ENCODE measurements around the gene CALML3.

DNA sequence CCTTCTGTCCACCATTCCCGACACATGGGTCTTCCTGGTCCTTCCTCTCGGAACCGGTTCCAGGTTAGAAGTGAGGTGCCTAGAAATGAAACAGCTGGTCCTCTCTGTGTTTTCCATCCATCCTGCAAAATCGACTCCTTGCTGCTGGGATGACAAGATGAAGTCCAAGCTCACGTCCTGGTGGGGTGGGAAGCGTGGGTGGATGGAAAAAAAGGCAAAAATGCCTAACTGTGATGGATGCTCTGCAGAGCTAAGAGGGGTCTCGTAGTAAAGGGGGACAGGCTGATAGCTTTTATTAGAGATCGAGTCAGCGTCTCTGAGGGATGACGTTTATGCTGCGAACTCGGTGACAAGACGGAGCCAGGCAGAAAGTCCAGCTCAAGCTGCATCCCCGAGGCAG lies 39.5 kb upstream of the CALML3 start:
- TF ChIP-seq EZH2 (IDR thresholded peaks at IDR 0.05; ENCODE audit: low read length, missing control alignments), result no peak
- TF ChIP-seq, protein P1, sequence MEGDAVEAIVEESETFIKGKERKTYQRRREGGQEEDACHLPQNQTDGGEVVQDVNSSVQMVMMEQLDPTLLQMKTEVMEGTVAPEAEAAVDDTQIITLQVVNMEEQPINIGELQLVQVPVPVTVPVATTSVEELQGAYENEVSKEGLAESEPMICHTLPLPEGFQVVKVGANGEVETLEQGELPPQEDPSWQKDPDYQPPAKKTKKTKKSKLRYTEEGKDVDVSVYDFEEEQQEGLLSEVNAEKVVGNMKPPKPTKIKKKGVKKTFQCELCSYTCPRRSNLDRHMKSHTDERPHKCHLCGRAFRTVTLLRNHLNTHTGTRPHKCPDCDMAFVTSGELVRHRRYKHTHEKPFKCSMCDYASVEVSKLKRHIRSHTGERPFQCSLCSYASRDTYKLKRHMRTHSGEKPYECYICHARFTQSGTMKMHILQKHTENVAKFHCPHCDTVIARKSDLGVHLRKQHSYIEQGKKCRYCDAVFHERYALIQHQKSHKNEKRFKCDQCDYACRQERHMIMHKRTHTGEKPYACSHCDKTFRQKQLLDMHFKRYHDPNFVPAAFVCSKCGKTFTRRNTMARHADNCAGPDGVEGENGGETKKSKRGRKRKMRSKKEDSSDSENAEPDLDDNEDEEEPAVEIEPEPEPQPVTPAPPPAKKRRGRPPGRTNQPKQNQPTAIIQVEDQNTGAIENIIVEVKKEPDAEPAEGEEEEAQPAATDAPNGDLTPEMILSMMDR (conservative IDR thresholded peaks at IDR 0.05 in 1 of 2, IDR thresholded peaks at IDR 0.05 in 1 of 2; ENCODE audit: low read depth in 1 of 2, low read length in 2 of 2), result no peak
